Stromal cell of bone marrow (primary cell): ENCODE results near the gene DNAJC10.

Source experiments
- DNase-seq: peaks from one replicate; pipeline ENCODE4 v3.0.0-alpha.2; 2012; ENCODE audit warnings: low read depth

Gene DNAJC10

DNA sequence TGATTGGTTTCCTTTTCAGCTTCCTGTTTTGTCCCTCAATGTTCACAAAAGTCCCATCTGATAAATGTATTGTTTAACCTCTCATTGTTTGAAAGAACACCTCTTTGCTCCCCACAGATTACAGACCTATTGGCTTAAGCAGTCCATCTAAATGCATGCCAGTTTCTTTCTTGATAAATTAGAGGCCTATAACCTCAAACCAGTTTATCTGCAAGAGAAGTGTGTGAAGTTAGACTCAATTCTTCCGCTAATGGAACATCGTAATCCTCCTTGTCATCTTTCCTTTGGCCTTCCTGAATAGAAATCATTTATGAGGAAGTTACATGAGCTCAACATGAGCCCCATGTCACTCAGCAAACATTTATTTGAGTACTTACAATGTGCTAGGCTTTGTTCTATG lies 76.4 kb downstream of the DNAJC10 start:
- no peak for DNase-seq

DNA sequence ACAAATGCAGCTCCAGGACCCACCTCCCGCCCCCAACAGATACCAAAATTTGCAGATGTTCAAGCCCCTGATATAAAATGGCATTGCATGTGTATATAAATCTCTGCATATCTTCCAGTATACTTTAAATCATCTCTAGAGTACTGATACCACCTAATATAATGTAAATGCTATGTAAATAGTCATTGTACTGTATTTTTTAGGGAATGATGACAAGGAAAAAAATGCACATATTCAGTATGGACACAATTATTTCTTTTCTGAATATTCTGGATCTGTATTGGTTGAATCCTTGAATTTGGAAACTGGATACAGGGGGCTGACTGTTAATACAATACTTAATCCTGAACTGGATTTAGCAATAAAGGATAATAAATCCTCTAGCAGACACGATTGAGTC lies 82.7 kb downstream of the DNAJC10 start:
- DNase-seq: no peak

DNA sequence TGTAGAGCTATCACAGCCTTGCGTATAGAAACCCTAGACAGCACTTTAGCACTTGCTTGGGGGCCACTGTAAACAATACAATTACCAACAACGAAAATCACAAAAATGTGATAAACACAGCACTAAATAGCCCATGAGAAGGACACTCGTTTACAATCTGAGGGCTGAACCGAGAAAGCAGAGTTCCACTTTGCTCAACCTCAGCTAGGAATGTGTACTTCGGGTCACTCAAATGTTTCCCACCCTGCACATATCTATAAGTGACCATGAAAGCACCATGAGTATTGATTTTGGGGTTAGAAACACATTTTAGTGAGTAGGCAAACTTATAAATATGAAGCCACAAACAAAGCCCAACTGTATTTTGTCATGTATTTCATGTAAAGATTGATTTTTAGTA lies 88.1 kb downstream of the DNAJC10 start:
- no peak for DNase-seq

DNA sequence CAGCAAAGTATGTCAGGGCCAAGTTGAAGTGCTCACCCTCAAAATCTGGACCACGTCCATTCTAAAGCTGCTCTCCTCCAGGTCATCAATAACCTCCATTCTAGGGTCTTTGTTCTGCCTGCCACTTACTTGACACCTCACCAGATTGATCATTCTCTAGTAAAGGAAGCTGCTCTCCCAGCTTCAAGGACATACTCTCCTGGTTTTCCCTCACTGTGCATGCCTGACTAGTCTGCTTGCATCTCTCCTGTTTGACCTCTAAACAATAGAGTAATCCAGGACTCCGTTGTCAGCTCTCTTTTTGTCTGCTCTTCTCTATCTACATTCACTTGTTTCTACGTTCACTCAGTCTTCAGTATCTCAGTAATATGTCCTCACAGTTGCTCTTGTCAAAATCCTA lies 91.3 kb downstream of the DNAJC10 start:
- no peak for DNase-seq

DNA sequence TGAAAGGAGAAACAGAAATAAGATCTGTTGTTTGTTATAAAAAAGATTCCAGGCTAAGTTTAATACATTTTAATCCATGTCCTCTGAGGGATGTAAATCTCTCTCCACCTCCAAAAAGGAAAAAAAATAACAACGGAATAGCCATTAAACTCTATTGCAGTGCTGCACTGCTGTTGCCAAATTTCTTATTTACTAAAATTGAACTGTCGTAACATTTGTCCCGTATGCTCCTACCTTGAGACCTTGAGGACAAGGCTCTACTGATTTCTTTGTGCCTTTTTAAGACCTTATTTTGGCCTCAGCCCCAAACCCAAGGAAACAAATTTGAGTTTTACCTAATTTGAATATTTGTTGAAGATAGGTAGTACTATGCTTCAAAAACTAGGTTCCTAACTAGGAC lies 94.0 kb downstream of the DNAJC10 start:
- no peak for DNase-seq

DNA sequence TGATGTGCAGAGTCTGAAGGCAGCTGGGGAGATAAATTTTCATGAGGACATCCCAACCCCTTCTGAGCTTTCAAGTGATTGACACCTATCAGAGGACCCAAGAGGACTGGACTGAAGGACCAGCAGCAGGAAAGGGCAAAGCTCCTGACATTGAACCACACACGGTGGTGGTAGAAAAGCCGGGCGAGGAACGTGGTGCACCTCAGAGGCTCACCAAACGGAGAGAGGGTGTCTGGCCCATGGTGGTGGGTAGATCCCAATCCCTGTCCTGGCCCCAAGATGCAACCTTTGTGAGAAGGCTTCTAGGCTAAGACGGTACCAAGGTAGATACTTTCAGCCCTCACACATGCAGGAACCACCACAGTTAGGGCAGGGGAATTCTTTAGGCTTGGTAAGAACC lies 98.3 kb downstream of the DNAJC10 start:
- DNase-seq: no peak

DNA sequence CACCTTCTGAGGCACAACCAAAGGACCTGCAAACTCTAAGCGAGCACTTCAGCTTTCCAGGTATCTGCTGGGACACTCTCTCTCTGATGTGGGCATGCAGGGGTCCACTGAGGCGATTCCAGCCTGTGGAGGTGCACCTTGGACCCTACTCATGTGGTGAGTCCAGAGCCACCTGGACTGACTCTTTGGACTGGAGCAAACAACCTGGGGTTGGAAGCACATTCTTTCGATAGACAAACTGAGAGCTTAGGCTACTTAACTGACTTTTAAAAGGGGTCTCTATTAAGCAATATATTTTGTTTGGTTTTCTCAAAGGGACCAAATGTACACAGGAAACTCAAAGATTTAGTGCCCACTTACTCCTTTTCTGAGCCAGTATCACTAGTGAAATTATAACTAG lies 98.7 kb downstream of the DNAJC10 start:
- DNase-seq: no peak

DNA sequence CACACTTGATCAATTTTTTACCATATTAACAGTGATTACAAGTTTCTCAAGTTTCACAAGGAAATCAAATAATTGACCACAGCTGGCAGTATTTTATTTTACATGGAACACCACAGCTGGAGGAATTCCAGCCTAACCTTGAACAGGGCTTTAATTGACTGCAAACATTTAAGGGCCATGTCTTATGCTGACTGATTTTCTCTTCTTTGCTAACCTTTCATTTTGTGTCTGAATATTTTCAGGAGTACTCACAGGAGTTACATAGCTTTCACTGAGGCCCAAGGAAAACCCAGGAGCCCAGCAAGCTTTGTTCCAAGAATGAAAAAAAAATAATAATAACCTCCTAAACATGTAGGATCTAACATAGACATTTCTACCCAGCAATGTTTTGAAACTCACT lies 100.8 kb downstream of the DNAJC10 start:
- DNase-seq: no peak

DNA sequence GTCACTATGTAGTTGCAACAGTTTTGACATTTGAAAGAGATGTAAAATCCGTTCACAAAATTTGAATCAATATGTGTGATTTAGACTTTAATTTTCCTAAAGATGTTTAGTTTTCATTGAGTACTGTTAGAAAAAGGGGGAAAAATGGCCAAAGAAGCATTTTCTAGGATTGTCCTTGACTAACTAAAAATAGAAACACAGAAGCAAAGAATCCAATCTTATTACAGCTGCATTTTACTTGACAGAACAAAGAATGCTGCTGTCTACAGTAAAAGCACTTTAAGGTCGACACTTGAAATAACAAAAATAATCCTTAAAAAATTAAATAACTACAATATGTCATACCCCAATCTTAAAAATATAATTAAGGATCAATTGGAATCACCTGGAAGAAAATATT lies 101.5 kb downstream of the DNAJC10 start:
- DNase-seq: no peak

DNA sequence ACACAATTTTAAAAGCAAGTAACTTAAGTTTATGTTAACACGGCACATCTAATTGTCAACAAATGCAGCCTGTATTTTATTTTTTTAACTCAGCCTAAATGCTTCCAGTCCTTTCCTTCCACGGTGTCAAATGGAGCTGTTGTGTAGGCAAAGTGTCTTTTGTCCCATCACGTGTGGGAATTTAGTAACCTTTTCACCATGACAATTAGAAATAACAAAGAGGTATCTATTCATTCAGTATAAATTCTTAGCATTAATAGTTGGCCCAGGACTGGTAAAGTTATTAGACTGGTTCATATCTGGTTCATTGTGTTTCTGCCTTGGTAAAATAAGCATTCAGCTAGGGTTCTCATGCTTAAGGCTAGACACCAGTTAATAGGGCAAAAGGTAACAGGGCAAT lies 102.4 kb downstream of the DNAJC10 start:
- DNase-seq: no peak

DNA sequence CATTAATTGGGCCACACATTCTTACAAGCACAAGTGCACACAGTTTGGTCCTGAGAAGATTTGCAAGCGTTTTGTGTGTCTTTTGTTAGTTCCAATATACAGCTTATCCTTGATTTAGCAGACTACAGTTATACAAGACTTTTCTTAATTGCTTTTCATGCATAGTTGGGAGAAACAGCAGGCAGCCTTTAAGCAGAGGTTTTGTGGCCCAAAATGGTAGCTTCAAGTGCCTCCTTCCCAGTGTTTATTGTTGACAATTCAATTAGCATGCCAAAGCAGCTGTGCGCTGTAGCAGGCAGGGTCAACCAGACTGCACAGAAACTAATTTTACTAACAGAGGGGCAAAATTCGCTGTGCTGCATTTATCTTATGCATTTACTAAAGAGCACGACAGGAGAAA lies 102.9 kb downstream of the DNAJC10 start:
- DNase-seq: no peak

DNA sequence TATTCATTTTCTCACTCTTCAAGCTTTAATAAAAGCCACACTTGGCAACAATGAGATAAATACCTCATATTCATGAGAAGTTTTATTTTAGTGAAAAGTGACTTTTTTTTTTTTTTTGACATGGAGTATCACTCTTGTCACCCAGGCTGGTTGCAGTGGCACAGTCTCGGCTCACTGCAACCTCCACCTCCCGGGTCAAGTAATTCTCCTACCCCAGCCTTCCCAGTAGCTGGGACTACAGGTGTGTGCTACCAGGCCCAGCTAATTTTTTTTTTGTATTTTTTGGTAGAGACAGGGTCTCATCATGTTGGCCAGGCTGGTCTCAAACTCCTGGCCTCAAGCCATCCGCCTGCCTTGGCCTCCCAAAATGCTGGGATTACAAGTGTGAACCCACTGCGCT lies 103.4 kb downstream of the DNAJC10 start:
- DNase-seq: no peak

DNA sequence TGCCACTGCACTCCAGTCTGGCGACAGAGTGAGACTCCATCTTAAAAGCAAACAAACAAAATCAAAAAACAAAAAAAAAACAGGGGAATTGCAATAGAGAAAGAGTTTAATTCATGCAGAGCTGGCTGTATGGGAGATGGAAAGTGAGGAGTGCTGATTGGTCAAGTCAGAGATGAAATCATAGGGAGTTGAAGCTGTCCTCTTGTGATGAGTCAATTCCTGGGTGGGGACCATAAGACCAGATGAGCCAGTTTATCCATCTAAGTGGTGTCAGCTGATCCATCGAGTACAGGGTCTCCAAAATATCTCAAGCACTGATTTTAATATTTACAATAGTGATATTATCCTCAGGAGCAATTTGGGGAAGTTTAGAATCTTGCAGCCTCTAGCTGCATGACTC lies 105.1 kb downstream of the DNAJC10 start:
- DNase-seq: no peak

DNA sequence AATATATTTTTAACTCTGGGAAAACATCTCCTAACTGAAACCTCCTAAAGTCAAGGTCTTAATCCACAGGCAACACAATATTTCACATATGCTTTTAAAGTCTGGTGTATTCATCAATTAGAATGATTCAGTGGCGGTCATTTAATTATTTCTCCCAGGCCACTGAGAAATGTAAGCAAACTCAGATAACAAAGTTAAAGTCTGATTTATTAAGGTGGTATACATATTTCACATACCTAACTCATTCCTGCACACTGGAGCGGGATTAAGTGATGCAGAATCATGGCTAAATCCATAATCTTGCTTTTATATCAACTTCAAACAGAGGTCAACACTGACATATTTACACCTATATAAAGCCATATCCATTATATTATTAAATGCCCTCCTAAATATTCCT lies 106.7 kb downstream of the DNAJC10 start:
- no peak for DNase-seq

DNA sequence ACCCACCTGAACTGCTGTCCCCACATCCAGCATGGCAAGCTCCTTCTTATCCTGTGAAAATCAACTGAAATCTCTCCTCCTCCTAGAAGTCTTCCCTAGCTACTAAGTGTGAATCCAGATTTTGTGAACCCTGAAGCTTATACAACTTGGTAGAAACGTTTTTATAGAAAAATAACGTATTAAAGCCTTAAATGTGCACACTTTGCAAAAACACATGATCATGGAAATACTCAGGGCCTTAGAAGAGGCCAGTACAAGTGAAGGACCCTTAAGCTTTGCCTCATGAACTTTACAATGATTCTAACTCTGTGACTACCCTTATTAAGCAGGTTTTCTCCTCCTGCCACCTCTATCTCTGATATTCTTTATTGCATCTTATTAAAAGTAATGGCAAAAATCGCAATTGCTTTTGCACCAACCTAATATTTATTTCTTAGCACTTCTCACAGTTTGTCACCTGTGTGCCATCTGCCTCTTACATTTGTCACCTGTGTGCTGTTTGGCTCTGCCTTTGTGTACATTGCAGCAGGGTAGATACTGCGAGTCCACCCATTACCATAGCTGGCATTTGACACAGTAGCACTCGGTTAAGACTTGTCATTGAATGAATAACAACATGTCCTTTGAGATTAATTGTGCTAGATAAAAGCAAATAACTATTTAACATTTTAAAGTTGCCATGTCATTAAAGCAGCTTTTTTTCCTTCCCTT lies 108.2 kb downstream of the DNAJC10 start:
- no peak for DNase-seq

DNA sequence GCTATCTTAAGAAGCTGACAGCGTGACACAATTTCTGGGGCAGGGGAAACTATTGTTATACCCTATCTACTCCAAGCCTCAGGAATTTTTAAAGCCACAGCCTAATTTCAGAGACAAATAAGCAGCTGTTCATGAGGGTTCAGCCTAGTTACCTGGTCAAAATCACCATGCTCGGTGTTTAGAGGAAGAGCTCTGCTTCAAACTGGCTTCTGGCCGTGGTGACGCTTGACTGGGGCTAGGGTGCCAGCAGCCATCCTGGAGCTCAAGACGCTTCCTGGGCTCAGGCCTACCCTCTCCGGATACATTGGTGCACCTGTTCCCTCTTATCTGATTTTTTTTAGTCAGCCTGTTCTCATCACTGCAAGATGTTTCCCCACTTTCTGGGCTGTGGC lies 108.7 kb downstream of the DNAJC10 start:
- no peak for DNase-seq

DNA sequence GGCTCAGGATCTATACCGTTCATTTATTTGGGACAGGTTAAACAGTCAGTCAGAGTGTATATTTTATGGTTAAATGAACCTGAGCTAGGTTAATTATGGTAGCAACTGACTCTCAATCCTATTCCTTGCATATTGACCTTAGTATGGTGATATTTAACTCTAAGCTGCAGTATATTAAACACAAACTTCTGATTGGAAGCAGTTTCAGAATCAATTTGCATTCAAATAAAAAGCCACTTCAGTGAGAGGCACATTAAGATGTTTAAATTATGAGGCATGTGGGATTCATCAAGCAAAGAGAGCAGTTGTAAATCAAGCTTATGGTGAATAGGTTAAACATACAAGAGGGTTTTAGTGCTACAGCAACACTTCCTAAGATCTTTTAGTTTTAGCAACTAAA lies 110.0 kb downstream of the DNAJC10 start:
- no peak for DNase-seq

DNA sequence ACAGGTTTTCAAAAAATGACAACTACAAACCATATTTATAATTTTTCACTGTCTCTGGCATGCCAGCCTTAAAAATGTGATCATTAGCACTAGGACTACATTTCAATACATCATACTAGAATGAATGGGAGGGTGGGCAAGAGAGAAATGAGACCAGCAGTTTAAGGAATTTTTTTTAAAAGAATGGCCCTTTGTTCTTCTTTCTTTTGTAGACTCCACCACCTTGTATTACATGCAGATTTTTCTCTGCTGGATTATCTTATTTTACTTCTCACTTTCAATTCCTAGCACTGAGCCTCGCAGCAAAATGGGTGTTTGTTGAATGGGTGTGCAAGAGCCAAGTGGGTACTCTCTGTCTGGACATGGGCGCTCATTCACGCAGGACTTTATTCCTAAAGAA lies 110.4 kb downstream of the DNAJC10 start:
- DNase-seq: no peak

DNA sequence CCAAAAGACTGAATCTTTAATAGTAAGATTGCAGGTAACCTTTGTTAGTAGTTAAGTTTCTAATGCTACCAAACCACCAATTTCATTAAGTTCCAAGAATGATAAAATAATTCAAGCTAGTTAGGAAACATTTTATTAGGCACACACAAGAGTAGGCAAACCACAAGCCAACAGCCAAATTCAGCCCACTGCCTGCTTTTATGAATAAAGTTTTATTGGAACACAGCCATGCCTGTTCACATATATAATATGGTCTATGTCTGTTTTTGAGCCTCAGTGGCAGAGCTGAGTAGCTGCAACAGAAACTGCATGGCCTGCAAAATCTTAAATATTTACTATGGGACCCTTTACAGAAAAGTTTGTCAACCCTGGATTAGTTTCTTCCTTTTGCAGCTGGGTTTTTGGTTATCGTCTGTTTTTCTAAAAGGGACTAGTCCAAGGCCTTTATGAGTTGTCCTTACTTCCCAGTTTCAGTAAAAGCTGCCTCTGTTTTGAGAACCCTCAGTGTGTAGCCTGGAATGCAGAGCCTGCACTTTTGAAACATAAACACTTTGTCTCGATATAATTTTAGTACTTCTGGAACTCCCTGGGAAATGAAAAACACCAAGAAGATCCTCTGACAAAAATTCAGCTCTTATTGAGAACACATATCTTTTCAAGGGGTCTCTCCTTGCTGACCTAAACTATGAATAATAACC lies 111.3 kb downstream of the DNAJC10 start:
- DNase-seq: no peak

DNA sequence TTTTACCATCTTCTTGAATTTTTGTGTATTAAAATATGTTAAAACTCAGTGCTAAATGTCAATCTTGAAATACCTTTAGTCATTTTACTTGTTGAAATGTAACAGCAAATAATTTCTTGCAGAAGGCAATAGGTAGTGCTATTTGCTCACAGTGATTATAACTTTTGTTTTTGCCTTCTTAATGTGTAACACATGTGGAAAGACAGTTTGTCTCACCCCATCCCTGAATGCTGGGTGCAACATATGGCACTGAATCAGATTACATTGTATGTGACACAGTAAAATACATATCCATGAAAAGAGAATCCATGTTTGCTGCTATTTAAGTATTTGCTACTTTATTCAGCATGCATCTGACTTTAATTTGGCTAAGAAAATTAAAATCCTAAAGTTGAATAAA lies 115.0 kb downstream of the DNAJC10 start:
- DNase-seq: no peak

DNA sequence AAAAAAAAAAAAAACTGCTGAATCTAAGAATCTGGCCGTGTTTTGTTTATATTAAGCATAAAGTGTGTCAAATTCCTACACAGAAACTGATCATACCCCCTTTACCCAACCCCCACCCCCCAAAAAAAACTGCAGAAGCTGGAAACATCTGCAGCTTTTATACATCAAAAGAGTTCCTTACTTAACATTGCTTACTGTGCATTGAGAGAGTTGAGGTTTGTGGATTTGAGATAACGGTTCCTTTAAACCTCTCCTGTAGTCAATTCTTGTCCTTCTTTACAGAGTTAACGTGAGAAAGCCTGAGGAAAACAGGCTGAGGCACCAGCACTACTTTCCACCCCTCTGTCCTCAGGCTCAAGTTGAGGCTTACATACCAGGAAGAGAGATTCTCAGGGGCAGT lies 115.9 kb downstream of the DNAJC10 start:
- DNase-seq: no peak

DNA sequence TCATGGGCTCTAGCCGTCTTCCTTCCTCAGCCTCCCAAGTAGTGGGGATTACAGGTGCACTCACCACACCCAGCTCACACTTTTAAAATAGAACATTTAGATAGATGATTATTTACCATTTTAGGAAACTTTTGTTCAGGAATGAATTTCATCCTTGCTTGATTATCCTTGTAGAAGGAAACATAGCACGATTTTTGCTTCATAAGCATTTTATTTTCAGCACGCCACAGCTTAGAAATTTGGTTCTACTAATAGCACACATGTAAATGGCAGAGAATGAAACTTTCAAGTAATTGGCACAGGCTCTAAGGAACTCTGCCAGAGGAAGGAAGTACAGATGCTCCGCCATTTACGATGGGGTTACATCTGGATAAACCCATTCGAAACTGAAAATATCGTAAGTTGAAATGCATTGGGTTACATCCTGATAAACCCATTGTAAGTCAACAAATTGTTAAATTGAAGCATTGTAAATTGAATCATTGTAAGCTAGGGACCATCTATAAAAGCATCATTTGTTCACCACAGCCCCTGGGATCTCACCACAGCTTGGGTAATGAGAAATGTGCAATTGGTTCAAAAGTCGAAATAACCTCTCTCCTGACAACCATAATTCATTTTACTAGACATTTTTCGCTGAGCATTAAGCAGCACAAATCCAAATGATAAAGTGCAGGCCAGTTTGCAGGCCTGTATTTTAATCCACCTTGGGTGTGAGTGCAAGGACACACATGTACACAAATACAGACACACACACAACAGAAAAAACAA lies 117.2 kb downstream of the DNAJC10 start:
- no peak for DNase-seq

DNA sequence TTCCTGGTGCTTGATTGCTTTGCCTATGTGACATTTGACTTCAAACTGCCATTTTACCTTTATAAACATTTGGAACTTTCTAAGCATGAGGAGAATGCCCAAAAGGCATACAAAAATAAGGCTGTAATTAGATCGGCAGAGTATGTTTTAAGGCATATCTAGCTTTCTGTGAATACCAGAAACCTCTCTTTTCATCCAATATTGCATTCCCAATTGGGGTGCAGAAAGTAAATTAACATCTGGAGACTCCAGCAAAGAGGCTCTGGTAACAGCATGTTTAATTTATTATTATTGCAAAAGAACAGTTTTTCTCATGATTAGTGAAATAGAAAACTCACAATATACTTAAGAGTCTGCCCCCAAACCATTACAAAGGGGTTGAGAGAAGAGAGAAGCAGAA lies 118.2 kb downstream of the DNAJC10 start:
- no peak for DNase-seq
